Endothelial cell of umbilical vein (primary cell): ENCODE data around the gene AFG1L. TPM values are rescaled to one million over a fixed set of nuclear protein-coding genes. Genes with fewer than 3 reads are reported as not detected.

Experiments used
- BruUV-seq: library from RNA; stranded (reverse); fragments of 400-500 nt; replicated peaks from 2 replicates; lab custom pipeline; 2021; lab: Mats Ljungman, UMichigan
- CTCF ChIA-PET: fragments of 300-600, 350-600 bp; sonication (Branson Sonifier 250); formaldehyde crosslinking; loops from one replicate; lab custom pipeline; 2021; ENCODE audit warnings: antibody characterized with exemption, inconsistent platforms; lab: Charles Lee
- POLR2A ChIA-PET: fragments of 300-600, 350-600 bp; sonication (Branson Sonifier 250); formaldehyde crosslinking; loops from one replicate; lab custom pipeline; 2021; ENCODE audit warnings: antibody characterized with exemption, inconsistent platforms; lab: Charles Lee
- DNase-seq: peaks from one replicate; pipeline ENCODE4 v3.0.0-alpha.2; 2011; ENCODE audit warnings: low read depth, low spot score
- FAIRE-seq: peaks from 2 replicates; lab custom pipeline; 2011; peaks lifted over from hg19 to GRCh38; lab: Jason Lieb, UNC
- H2AFZ ChIP-seq: 2 replicates; pipeline ENCODE4 v1.6.0; 2012; ENCODE audit warnings: low read depth, low read length, control low read depth, inconsistent platforms
- H3K27ac ChIP-seq: 2 replicates; pipeline ENCODE4 v1.5.1; 2011; ENCODE audit warnings: low read depth, mild to moderate bottlenecking, control low read depth, low read length, moderate library complexity; ENCODE audit not compliant: insufficient read depth
- H3K27me3 ChIP-seq, 2 experiments: 2 replicates each; pipeline versions ENCODE4 v1.6.0 to v1.6.1; 2011; ENCODE audit warnings: low read length in 2 of 2, mixed read lengths in 1 of 2; ENCODE audit not compliant: control insufficient read depth in 2 of 2, insufficient read depth in 2 of 2
- H3K36me3 ChIP-seq, 2 experiments: 2 replicates in 1 of 2; 3 replicates in 1 of 2; pipeline ENCODE4 v1.5.1; 2011; ENCODE audit warnings: low read length in 2 of 2, mild to moderate bottlenecking in 1 of 2, moderate library complexity in 1 of 2; ENCODE audit not compliant: control insufficient read depth in 2 of 2, insufficient read depth in 2 of 2; ENCODE audit errors: extremely low read depth in 1 of 2
- H3K4me1 ChIP-seq: 3 replicates; pipeline ENCODE4 v1.5.1; 2011; ENCODE audit warnings: mild to moderate bottlenecking, low read length; ENCODE audit not compliant: control insufficient read depth, insufficient read depth; ENCODE audit errors: extremely low read depth
- H3K4me2 ChIP-seq: 2 replicates; pipeline ENCODE4 v1.6.1; 2011; ENCODE audit warnings: low read length, control low read depth, mixed read lengths; ENCODE audit not compliant: insufficient read depth
- H3K4me3 ChIP-seq, 3 experiments: fragments of 200-600 bp in 1 of 3; sonication (generic), shearing (Covaris generic) in 1 of 3; replicated peaks in 1 of 3; 2 replicates each; pipeline ENCODE4 v1.5.1; 2011 to 2016; ENCODE audit warnings: control low read depth in 3 of 3, low read length in 3 of 3, mild to moderate bottlenecking in 2 of 3, inconsistent platforms in 1 of 3, low read depth in 1 of 3, moderate library complexity in 1 of 3; ENCODE audit not compliant: insufficient read depth in 1 of 3
- H3K79me2 ChIP-seq: 2 replicates; pipeline ENCODE4 v1.6.0; 2012; ENCODE audit warnings: low read length, inconsistent platforms; ENCODE audit not compliant: control insufficient read depth, insufficient read depth
- H3K9ac ChIP-seq: replicated peaks from 2 replicates; pipeline ENCODE3; 2011; ENCODE audit warnings: low read length, control low read depth; ENCODE audit not compliant: insufficient read depth; ENCODE audit errors: extremely low read depth
- H3K9me1 ChIP-seq: replicated peaks from 3 replicates; pipeline ENCODE4 v1.6.0; 2011; ENCODE audit warnings: mild to moderate bottlenecking, low read length; ENCODE audit not compliant: control insufficient read depth, insufficient read depth; ENCODE audit errors: extremely low read depth
- H3K9me3 ChIP-seq: replicated peaks from 2 replicates; pipeline ENCODE4 v1.5.1; 2012; ENCODE audit warnings: low read length, inconsistent platforms; ENCODE audit not compliant: control insufficient read depth, insufficient read depth
- H4K20me1 ChIP-seq: replicated peaks from 2 replicates; pipeline ENCODE3; 2011; ENCODE audit warnings: mild to moderate bottlenecking, low read length; ENCODE audit not compliant: control insufficient read depth, insufficient read depth; ENCODE audit errors: extremely low read depth
- POLR2A ChIP-seq: IDR thresholded peaks from 2 replicates; pipeline ENCODE4 v1.6.1; 2012; ENCODE audit warnings: low read depth, mild to moderate bottlenecking, control low read depth, low read length
- dilution Hi-C: fragments of 300-500 bp; cut with MboI; formaldehyde crosslinking; loops from one replicate; pipeline ENCODE4 v1.15.0; 2019; ENCODE audit warnings: low sequenced_read_pairs; ENCODE audit not compliant: extremely low pct_ligation_motif_present
- intact Hi-C: fragments of 100-400 bp; cut with micrococcal nuclease; formaldehyde crosslinking; loops from one replicate; pipeline ENCODE4 v1.10.0; 2022
- polyA plus RNA-seq, 4 experiments: library from polyadenylated mRNA; depleted of rRNA in 3 of 4; stranded (reverse) in 3 of 4; unstranded in 1 of 4; fragments of >200 nt; gene quantifications; 2 replicates each; pipeline versions ENCODE4 v1.2.1 to v1.2.3, GENCODE V29; 2011 to 2012; ENCODE audit warnings: missing spikeins in 1 of 4
- total RNA-seq: library from RNA; stranded (reverse); gene quantifications from 2 replicates; pipeline ENCODE4 v1.2.3, GENCODE V29; 2021
- TF ChIP-seq, protein P1 (sequence below): IDR thresholded peaks from 2 replicates; pipeline ENCODE4 v1.6.1; 2011; ENCODE audit not compliant: insufficient read depth, insufficient read length
- TF ChIP-seq, protein P2 (sequence below), 2 donors: IDR thresholded peaks; 1 replicate in 1 of 2; 2 replicates in 1 of 2; pipeline ENCODE4 v1.5.1; 2011; ENCODE audit warnings: low read length in 2 of 2, mild to moderate bottlenecking in 2 of 2, moderate library complexity in 2 of 2, control low read depth in 1 of 2, inconsistent platforms in 1 of 2, low read depth in 1 of 2; ENCODE audit not compliant: insufficient read depth in 1 of 2; ENCODE audit errors: extremely low read depth in 1 of 2

AFG1L gene
- total and polyA plus RNA-seq, 2 donors (not counting 3 experiments of a cell fraction or from before 2014, with no cell fraction given), result 1.0 to 6.2 TPM

DNA sequence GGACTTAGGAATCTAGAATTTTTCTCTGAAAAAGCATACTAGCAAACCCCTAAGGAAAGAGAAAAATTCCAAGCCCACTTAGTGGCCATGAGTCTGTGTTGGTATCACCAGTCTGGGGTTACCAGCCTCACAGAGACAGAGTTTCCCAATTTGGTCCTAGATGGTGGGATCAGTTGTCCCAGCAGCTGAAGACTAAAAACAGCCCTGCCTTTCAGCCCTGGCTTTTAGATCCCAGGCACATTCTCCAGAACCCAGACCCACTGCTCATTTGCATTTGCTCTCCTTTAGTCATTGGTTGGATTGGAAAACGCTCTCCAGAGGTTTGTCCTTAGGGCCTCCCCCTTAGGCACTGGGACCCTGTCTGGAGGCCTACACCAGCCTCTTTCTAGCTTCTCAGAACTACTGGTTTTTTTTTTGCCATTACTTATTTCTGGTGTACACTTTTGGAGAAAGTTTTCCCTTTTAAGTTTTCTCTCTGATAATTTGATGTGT lies 226.8 kb downstream of the AFG1L start:
- FAIRE-seq (no peak), DNase-seq (no peak)
- ChIA-PET POLR2A (no interaction called here), CTCF (interaction anchor here (0.8 to 1.3 kb wide), 3 partner anchors 353 to 409 kb away, joined by 3 to 4 read pairs (median 3); no protein-coding TSS in a partner anchor)
- Histone ChIP-seq H3K4me1 (no peaks in the 10 kb centered on the region), H3K4me2 (no peak overlapping the region), H3K9me3 (no peaks in the 10 kb centered on the region), H3K36me3 (no peaks in the 10 kb centered on the region), H3K9me1 (no peaks in the 10 kb centered on the region), H3K9ac (no peak overlapping the region), H4K20me1 (no peaks in the 10 kb centered on the region), H2AFZ (no peak overlapping the region), H3K79me2 (no peaks in the 10 kb centered on the region), H3K4me3 (no peak overlapping the region), H3K27ac (no peak overlapping the region), H3K27me3 (no peaks in the 10 kb centered on the region)
- BruUV-seq, result no TSS peak
- dilution Hi-C loops (no loop called here), intact Hi-C loops (loop anchor here (10.0 kb wide), 1 partner anchor 347 kb away; no protein-coding TSS in a partner anchor)
- TF ChIP-seq, protein P1, sequence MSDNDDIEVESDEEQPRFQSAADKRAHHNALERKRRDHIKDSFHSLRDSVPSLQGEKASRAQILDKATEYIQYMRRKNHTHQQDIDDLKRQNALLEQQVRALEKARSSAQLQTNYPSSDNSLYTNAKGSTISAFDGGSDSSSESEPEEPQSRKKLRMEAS, result no peak
- TF ChIP-seq, protein P2, sequence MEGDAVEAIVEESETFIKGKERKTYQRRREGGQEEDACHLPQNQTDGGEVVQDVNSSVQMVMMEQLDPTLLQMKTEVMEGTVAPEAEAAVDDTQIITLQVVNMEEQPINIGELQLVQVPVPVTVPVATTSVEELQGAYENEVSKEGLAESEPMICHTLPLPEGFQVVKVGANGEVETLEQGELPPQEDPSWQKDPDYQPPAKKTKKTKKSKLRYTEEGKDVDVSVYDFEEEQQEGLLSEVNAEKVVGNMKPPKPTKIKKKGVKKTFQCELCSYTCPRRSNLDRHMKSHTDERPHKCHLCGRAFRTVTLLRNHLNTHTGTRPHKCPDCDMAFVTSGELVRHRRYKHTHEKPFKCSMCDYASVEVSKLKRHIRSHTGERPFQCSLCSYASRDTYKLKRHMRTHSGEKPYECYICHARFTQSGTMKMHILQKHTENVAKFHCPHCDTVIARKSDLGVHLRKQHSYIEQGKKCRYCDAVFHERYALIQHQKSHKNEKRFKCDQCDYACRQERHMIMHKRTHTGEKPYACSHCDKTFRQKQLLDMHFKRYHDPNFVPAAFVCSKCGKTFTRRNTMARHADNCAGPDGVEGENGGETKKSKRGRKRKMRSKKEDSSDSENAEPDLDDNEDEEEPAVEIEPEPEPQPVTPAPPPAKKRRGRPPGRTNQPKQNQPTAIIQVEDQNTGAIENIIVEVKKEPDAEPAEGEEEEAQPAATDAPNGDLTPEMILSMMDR (IDR thresholded peaks at IDR 0.05; ENCODE audit: extremely low read depth in 1 of 2, insufficient read depth in 1 of 2, low read depth in 1 of 2, low read length in 2 of 2), result no peak

DNA sequence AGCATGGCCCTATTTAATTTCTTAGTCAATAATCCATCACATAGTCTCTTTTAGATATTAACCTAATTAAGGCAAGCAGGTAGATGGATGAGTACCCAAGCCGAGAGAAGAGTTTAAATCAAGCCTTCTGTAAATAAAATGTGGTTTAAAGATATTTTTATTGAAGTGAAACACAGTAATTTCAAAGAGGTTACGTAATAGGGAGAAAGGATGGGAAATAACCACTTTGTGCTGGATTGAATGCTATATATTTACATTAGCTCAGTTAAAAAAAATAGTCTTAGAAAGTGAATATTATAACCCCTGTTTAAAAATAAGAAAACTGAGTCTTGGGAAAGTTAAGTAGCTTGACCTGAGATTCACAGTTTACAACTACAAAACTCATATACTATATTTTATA lies 228.8 kb downstream of the AFG1L start:
- no peaks in the 10 kb centered on the region for H4K20me1 ChIP-seq
- no peaks in the 10 kb centered on the region for H3K4me1 ChIP-seq
- intact Hi-C loops (loop anchor here (10.0 kb wide), 1 partner anchor 349 kb away; no protein-coding TSS in a partner anchor), dilution Hi-C loops (no loop called here)
- no peak overlapping the region for H3K4me3 ChIP-seq
- H3K4me2 ChIP-seq, result no peak overlapping the region
- no peak for FAIRE-seq
- no peaks in the 10 kb centered on the region for H3K9me3 ChIP-seq
- H3K9me1 ChIP-seq, result no peaks in the 10 kb centered on the region
- no peak overlapping the region for H3K27ac ChIP-seq
- no peak overlapping the region for H3K9ac ChIP-seq
- ChIA-PET POLR2A (no interaction called here), CTCF (interaction anchor here (0.8 to 3.6 kb wide), 15 partner anchors 26 to 546 kb away, joined by 3 to 24 read pairs (median 6); partner anchors contain the start of genes ARMC2 and SNX3)
- no peaks in the 10 kb centered on the region for H3K27me3 ChIP-seq
- H2AFZ ChIP-seq, result no peak overlapping the region
- no peaks in the 10 kb centered on the region for H3K36me3 ChIP-seq
- no peak for DNase-seq
- TF ChIP-seq, protein P1, result no peak
- TF ChIP-seq POLR2A, result no peak
- BruUV-seq, result no TSS peak
- no peaks in the 10 kb centered on the region for H3K79me2 ChIP-seq
